Activated naive CD4-positive, alpha-beta T cell treated with anti-CD3 and anti-CD28 coated beads, Interleukin-2, amount 10 ng/mL, durations not matched to agents 7 days and 5 days (primary cell): ENCODE data around the gene EMCN.

ENCODE experiments used
- CTCF ChIA-PET: fragments of 350-600 bp; sonication (Branson Sonifier 250); formaldehyde crosslinking; loops from one replicate; lab custom pipeline; 2021; ENCODE audit warnings: antibody characterized with exemption; lab: Charles Lee
- DNase-seq: peaks from one replicate; pipeline ENCODE4 v3.0.0-alpha.2; 2020
- H3K27ac Mint-ChIP-seq: one replicate; pipeline ENCODE4 v1.8.0; 2021; ENCODE audit warnings: mild to moderate bottlenecking, moderate library complexity, mixed read lengths
- H3K27me3 Mint-ChIP-seq: one replicate; pipeline ENCODE4 v1.8.0; 2021; ENCODE audit warnings: mild to moderate bottlenecking, mixed read lengths
- H3K36me3 Mint-ChIP-seq: one replicate; pipeline ENCODE4 v1.8.0; 2021; ENCODE audit warnings: mixed read lengths
- H3K4me1 Mint-ChIP-seq: one replicate; pipeline ENCODE4 v1.8.0; 2021; ENCODE audit warnings: mixed read lengths
- H3K4me3 Mint-ChIP-seq: one replicate; pipeline ENCODE4 v1.8.0; 2021; ENCODE audit warnings: mild to moderate bottlenecking, moderate library complexity, mixed read lengths
- H3K9me3 Mint-ChIP-seq: one replicate; pipeline ENCODE4 v1.8.0; 2021; ENCODE audit warnings: mixed read lengths

The EMCN gene

DNA sequence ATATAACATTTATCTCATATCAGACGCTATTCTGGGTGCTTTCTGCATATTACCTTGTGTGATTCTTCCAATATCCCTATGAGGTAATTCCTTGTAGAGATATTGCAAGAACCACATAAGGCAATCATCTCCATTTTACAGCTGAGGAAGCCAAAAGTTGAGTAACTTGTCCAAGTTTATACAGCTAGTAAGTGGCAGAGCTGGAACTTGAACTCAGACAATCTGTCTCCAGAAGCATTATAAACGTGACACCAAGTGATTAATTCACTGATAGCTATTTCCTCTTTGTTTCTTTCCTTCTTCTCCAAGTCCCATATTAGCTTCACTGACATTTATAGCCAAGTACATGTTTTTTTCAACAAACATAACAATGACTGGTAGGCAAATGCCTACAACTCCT is 7.3 kb downstream of the EMCN start:
- H3K4me1 Mint-ChIP-seq, result no peaks in the 10 kb centered on the region
- no peak overlapping the region for H3K4me3 Mint-ChIP-seq
- CTCF ChIA-PET, result no interaction called here
- H3K27ac Mint-ChIP-seq, result no peak overlapping the region
- peaks cover under 1% of the 10 kb centered on the region for H3K27me3 Mint-ChIP-seq
- no peaks in the 10 kb centered on the region for H3K36me3 Mint-ChIP-seq
- no peak for DNase-seq
- H3K9me3 Mint-ChIP-seq, result no peaks in the 10 kb centered on the region

DNA sequence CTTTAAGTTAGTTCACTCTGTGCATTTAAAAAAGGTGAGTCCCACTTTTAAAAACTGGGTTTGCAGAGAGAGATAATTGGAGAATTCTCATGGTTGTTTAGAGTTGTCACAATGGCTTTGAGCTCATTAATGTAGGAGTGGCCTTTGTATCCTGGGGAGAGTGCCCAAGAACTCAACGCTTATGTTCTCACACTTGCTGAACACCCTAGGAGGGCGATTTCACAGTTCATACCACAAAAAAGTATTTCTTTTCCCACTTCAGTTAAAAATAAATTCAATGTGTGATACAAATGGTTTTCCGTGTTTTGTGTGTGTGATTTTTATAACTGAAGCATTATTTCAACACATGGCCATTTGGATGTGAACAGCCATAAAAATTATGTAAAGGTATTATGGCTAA is 8.4 kb downstream of the EMCN start:
- H3K36me3 Mint-ChIP-seq, result no peaks in the 10 kb centered on the region
- H3K4me3 Mint-ChIP-seq, result no peak overlapping the region

GRCh38 chr4:100508691-100509090 is 9.1 kb downstream of the EMCN start:
- Mint-ChIP-seq H3K4me3 (no peak overlapping the region), H3K27ac (no peak overlapping the region), H3K27me3 (no peaks in the 10 kb centered on the region), H3K9me3 (no peaks in the 10 kb centered on the region), H3K36me3 (no peaks in the 10 kb centered on the region), H3K4me1 (no peaks in the 10 kb centered on the region)
- CTCF ChIA-PET, result no interaction called here
- DNase-seq, result no peak

More for the DNA sequence above, 8.4 kb downstream of the EMCN start:
- Mint-ChIP-seq H3K9me3 (no peaks in the 10 kb centered on the region), H3K27ac (no peak overlapping the region), H3K27me3 (no peaks in the 10 kb centered on the region), H3K4me1 (no peaks in the 10 kb centered on the region)
- DNase-seq, result no peak
- CTCF ChIA-PET, result no interaction called here

- no peak overlapping the region for H3K4me3 Mint-ChIP-seq
- no peaks in the 10 kb centered on the region for H3K36me3 Mint-ChIP-seq
- CTCF ChIA-PET, result no interaction called here
Observed at GRCh38 chr4:100504086-100504874, 13.5 kb downstream of the EMCN start.

GRCh38 chr4:100497791-100498190 is 20.0 kb downstream of the EMCN start:
- Mint-ChIP-seq H3K4me3 (no peak overlapping the region), H3K9me3 (no peaks in the 10 kb centered on the region), H3K36me3 (no peaks in the 10 kb centered on the region), H3K27me3 (no peaks in the 10 kb centered on the region), H3K4me1 (no peaks in the 10 kb centered on the region), H3K27ac (no peak overlapping the region)
- CTCF ChIA-PET, result no interaction called here
- no peak for DNase-seq

More at GRCh38 chr4:100504086-100504874, 13.5 kb downstream of the EMCN start:
- Mint-ChIP-seq H3K27me3 (no peaks in the 10 kb centered on the region), H3K27ac (no peak overlapping the region), H3K4me1 (no peaks in the 10 kb centered on the region), H3K9me3 (no peaks in the 10 kb centered on the region)
- no peak for DNase-seq

DNA sequence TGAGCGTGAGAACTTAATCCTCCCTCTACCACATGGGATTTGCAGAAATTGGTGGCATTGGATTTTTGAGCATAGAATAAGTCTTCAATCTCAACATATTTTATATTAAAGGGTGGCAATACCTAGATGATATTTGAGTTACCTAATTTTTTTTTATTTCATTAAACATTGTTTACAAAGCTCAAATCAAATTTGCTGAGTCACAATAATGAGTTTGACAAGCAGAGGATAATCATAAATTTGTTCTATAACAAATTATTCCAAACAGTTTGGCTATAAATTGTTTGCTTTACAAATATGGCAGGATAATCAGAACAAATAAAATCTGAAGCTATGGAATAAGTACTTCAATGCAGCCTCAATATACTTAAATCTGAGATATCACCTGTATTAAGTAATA is 22.7 kb downstream of the EMCN start:
- no peak for DNase-seq
- Mint-ChIP-seq H3K4me1 (no peaks in the 10 kb centered on the region), H3K9me3 (peaks cover 6% of the 10 kb centered on the region), H3K27me3 (no peaks in the 10 kb centered on the region), H3K36me3 (no peaks in the 10 kb centered on the region), H3K4me3 (no peak overlapping the region), H3K27ac (no peak overlapping the region)
- CTCF ChIA-PET, result no interaction called here

- CTCF ChIA-PET, result no interaction called here
- Mint-ChIP-seq H3K27ac (no peak overlapping the region), H3K36me3 (no peaks in the 10 kb centered on the region), H3K4me1 (no peaks in the 10 kb centered on the region), H3K4me3 (no peak overlapping the region), H3K27me3 (no peaks in the 10 kb centered on the region), H3K9me3 (peaks cover 6% of the 10 kb centered on the region)
- no peak for DNase-seq
Observed at GRCh38 chr4:100494166-100494565, 23.7 kb downstream of the EMCN start.

GRCh38 chr4:100493756-100494155 is 24.1 kb downstream of the EMCN start:
- H3K9me3 Mint-ChIP-seq, result peaks cover 6% of the 10 kb centered on the region
- DNase-seq, result no peak
- no peak overlapping the region for H3K4me3 Mint-ChIP-seq
- CTCF ChIA-PET, result no interaction called here
- H3K4me1 Mint-ChIP-seq, result no peaks in the 10 kb centered on the region
- no peak overlapping the region for H3K27ac Mint-ChIP-seq
- H3K27me3 Mint-ChIP-seq, result no peaks in the 10 kb centered on the region
- H3K36me3 Mint-ChIP-seq, result no peaks in the 10 kb centered on the region

DNA sequence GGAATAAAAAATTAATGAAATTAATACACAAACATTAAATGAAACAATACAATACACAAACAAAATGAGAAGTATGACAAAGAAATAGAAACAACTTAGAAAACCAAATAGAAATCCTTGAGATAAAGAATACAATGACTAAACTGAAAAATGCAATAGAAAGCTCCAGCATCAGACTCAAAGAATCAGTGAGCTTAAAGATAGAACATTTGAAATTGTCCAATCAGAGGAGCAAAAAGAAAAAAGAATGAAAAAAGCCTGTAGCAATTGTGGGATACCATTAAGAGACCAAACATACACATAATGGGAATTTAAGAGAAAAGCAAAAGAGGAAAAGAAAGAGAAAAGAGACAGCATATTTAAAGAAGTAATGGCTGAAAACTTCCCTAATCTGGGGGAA is 25.7 kb downstream of the EMCN start:
- no peak for DNase-seq
- Mint-ChIP-seq H3K9me3 (peaks cover 6% of the 10 kb centered on the region), H3K27me3 (no peaks in the 10 kb centered on the region), H3K4me1 (no peaks in the 10 kb centered on the region), H3K27ac (no peak overlapping the region), H3K4me3 (no peak overlapping the region), H3K36me3 (no peaks in the 10 kb centered on the region)
- CTCF ChIA-PET, result no interaction called here

GRCh38 chr4:100489305-100489704 is 28.5 kb downstream of the EMCN start:
- H3K27ac Mint-ChIP-seq, result no peak overlapping the region
- no peaks in the 10 kb centered on the region for H3K4me1 Mint-ChIP-seq
- H3K4me3 Mint-ChIP-seq, result no peak overlapping the region
- H3K27me3 Mint-ChIP-seq, result no peaks in the 10 kb centered on the region
- DNase-seq, result no peak
- CTCF ChIA-PET, result no interaction called here
- peaks cover 6% of the 10 kb centered on the region for H3K9me3 Mint-ChIP-seq
- H3K36me3 Mint-ChIP-seq, result no peaks in the 10 kb centered on the region

DNA sequence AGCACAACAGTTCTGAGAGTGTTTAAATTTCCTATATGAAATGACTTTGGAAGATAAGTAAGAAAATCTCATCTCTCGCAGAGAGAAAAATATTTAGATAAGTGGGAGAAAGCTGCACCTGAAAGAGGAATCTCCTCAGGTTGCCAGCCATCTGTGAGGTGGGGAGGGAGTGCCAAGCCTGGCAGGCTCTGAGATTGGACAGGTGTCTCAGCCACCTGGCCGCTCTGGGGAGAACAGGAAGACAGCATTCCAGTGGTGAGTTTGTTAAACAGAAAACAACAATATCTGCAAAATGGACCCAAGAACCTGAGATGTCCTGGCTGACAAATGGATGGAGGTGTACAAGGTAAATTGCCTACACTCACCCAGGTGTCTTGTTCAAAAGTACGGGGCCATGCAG is 31.3 kb downstream of the EMCN start:
- Mint-ChIP-seq H3K4me3 (no peak overlapping the region), H3K36me3 (no peaks in the 10 kb centered on the region), H3K27ac (no peak overlapping the region), H3K27me3 (no peaks in the 10 kb centered on the region), H3K4me1 (no peaks in the 10 kb centered on the region), H3K9me3 (no peaks in the 10 kb centered on the region)
- no peak for DNase-seq
- CTCF ChIA-PET, result no interaction called here

DNA sequence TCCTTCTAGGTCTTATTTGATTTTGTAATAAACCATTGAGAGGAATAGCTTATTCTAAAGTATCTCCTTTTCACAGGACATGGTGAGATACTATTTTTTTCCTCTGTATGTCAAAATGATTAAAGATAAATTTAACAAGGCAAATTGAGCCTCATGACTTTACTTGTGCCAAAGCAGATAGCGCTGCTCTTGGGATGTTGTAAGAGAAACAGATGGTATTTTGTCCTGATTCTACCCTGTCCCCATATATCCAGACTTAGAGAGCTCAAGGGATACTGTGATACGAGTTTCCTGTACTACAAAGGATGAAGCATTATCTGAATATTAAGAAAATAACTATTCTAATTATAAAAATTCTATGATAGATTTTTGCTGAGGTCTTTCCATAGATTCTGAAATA is 34.0 kb downstream of the EMCN start:
- Mint-ChIP-seq H3K4me3 (no peak overlapping the region), H3K4me1 (no peaks in the 10 kb centered on the region), H3K9me3 (no peaks in the 10 kb centered on the region), H3K27me3 (no peaks in the 10 kb centered on the region), H3K36me3 (no peaks in the 10 kb centered on the region), H3K27ac (no peak overlapping the region)
- CTCF ChIA-PET, result no interaction called here
- no peak for DNase-seq

DNA sequence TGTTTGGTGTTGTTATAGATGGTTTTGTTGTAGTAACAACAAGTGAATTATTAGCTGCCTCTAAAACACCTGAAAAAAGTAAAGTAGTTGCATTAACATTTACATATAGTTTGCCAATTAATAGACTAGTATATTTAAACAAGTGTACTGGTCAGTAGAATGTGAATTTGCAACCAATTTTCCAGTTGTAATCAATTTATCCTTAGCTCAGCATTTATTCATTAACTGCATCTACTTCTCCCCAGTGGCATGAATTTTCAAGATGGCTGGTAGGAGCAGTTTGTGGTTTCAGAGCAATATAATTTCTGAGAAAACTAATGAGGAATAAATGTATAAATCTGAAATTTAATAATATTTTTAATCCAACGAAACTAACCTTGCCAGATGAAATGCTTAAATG is 37.9 kb downstream of the EMCN start:
- no peaks in the 10 kb centered on the region for H3K27me3 Mint-ChIP-seq
- no peak overlapping the region for H3K4me3 Mint-ChIP-seq
- H3K4me1 Mint-ChIP-seq, result no peaks in the 10 kb centered on the region
- no peaks in the 10 kb centered on the region for H3K9me3 Mint-ChIP-seq
- CTCF ChIA-PET, result no interaction called here
- H3K36me3 Mint-ChIP-seq, result no peaks in the 10 kb centered on the region
- H3K27ac Mint-ChIP-seq, result no peak overlapping the region
- DNase-seq, result no peak

- Mint-ChIP-seq H3K4me3 (no peak overlapping the region), H3K9me3 (no peaks in the 10 kb centered on the region), H3K4me1 (no peaks in the 10 kb centered on the region), H3K27ac (no peak overlapping the region), H3K36me3 (no peaks in the 10 kb centered on the region), H3K27me3 (no peaks in the 10 kb centered on the region)
- CTCF ChIA-PET, result no interaction called here
- no peak for DNase-seq
Observed at GRCh38 chr4:100469555-100469954, 48.3 kb downstream of the EMCN start.

DNA sequence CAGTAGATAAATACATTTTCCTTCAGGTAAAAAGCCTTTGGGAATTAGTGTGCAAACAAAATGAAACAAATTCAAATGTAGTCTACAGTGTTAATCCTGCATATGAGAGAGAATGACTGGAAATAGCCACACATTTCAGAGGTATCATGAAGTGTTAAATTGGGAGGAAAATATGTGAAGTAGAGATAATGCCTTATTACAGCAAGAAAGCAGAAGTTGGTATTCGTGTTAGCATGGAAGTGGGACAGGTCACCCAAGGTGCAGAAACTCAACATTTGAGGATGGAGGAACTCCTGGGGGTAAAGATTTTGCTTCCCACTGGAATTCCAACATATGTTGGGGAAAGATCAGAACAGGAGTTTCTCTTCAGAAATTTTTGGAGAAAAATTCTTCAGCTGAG is 51.3 kb downstream of the EMCN start:
- Mint-ChIP-seq H3K27ac (no peak overlapping the region), H3K9me3 (no peaks in the 10 kb centered on the region), H3K4me1 (no peaks in the 10 kb centered on the region), H3K4me3 (no peak overlapping the region), H3K36me3 (no peaks in the 10 kb centered on the region), H3K27me3 (no peaks in the 10 kb centered on the region)
- DNase-seq, result no peak
- CTCF ChIA-PET, result no interaction called here
